PC-3 (cell line): ENCODE results near the gene IL4.

Source experiments
- EZH2 ChIP-seq: fragments of 300-600 bp; sonication (generic); IDR thresholded peaks from one replicate; pipeline ENCODE4 v1.6.1; 2017; ENCODE audit warnings: antibody characterized with exemption, mild to moderate bottlenecking, low read length; ENCODE audit not compliant: unreplicated experiment
- EZH2phosphoT487 ChIP-seq: fragments of 300-600 bp; sonication (generic); IDR thresholded peaks from 2 replicates; pipeline ENCODE4 v1.6.1; 2018; ENCODE audit warnings: mild to moderate bottlenecking, antibody characterized with exemption, low read length, borderline replicate concordance
- TF ChIP-seq, protein P1 (sequence below): fragments of 300-600 bp; sonication (generic); conservative IDR thresholded peaks from 2 replicates; pipeline ENCODE4 v1.5.1; 2017; ENCODE audit warnings: antibody characterized with exemption, low read depth, mild to moderate bottlenecking, low read length

GRCh38 chr5:132708645-132709044 lies 34.9 kb downstream of the IL4 start:
- TF ChIP-seq, protein P1, sequence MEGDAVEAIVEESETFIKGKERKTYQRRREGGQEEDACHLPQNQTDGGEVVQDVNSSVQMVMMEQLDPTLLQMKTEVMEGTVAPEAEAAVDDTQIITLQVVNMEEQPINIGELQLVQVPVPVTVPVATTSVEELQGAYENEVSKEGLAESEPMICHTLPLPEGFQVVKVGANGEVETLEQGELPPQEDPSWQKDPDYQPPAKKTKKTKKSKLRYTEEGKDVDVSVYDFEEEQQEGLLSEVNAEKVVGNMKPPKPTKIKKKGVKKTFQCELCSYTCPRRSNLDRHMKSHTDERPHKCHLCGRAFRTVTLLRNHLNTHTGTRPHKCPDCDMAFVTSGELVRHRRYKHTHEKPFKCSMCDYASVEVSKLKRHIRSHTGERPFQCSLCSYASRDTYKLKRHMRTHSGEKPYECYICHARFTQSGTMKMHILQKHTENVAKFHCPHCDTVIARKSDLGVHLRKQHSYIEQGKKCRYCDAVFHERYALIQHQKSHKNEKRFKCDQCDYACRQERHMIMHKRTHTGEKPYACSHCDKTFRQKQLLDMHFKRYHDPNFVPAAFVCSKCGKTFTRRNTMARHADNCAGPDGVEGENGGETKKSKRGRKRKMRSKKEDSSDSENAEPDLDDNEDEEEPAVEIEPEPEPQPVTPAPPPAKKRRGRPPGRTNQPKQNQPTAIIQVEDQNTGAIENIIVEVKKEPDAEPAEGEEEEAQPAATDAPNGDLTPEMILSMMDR: no peak
- TF ChIP-seq EZH2 (no peak), EZH2phosphoT487 (no peak)
